Dermis microvascular lymphatic vessel endothelial cell (primary cell): ENCODE data around the gene APC. TPM values are rescaled to one million over a fixed set of nuclear protein-coding genes. Genes with fewer than 3 reads are reported as not detected.

Source experiments
- DNase-seq, 2 donors: peaks; one replicate each; pipeline versions ENCODE4 v3.0.0 to v3.0.0-alpha.2; 2010; ENCODE audit warnings: low read depth in 2 of 2
- total RNA-seq: library from RNA; depleted of rRNA; stranded (reverse); fragments of >200 nt; gene quantifications from 2 replicates; pipeline ENCODE4 v1.2.1, GENCODE V29; 2014

Gene APC
- 44.9 and 56.6 TPM in 2 replicates for total RNA-seq

- peak; percentile 79 to 92 for DNase-seq
Observed at GRCh38 chr5:112737463-112738190, at the start of gene APC. Gene APC (plus strand): TSS chr5:112737885. CDS start chr5:112754891, 17,006 bp downstream.

GRCh38 chr5:112689155-112689909, 48.4 kb upstream of the APC start:
- DNase-seq, result peak in 1 of 2 donors; percentile 49

GRCh38 chr5:112690605-112691338, 46.9 kb upstream of the APC start:
- DNase-seq, result no peak

- DNase-seq, result no peak
Observed at GRCh38 chr5:112691339-112691680, 46.4 kb upstream of the APC start.

GRCh38 chr5:112691758-112692157, 45.9 kb upstream of the APC start:
- peak; percentile 20 to 54 for DNase-seq

GRCh38 chr5:112692472-112692871, 45.2 kb upstream of the APC start:
- no peak for DNase-seq

- DNase-seq, result no peak
Observed at GRCh38 chr5:112693301-112693700, 44.4 kb upstream of the APC start.

- DNase-seq, result no peak
Observed at GRCh38 chr5:112694853-112695709, 42.6 kb upstream of the APC start.

- DNase-seq, result no peak
Observed at GRCh38 chr5:112696786-112697185, 40.9 kb upstream of the APC start.

- no peak for DNase-seq
Observed at GRCh38 chr5:112697322-112697721, 40.4 kb upstream of the APC start.

GRCh38 chr5:112697833-112698232, 39.9 kb upstream of the APC start:
- no peak for DNase-seq

GRCh38 chr5:112703866-112704820, 33.5 kb upstream of the APC start:
- DNase-seq, result peak in 1 of 2 donors; percentile 69

GRCh38 chr5:112706446-112707016, 31.2 kb upstream of the APC start:
- no peak for DNase-seq

GRCh38 chr5:112707187-112708102, 30.2 kb upstream of the APC start:
- peak; percentile 97 to 99 for DNase-seq

GRCh38 chr5:112708103-112708622, 29.5 kb upstream of the APC start:
- peak in 1 of 2 donors; percentile 5 for DNase-seq

GRCh38 chr5:112709416-112709815, 28.3 kb upstream of the APC start:
- DNase-seq, result no peak

GRCh38 chr5:112710896-112711295, 26.8 kb upstream of the APC start:
- no peak for DNase-seq

- DNase-seq, result no peak
Observed at GRCh38 chr5:112711436-112711835, 26.2 kb upstream of the APC start.
